Astrocyte (in vitro differentiated cells and primary cell): ENCODE results near the gene KIF3B. TPM values are rescaled to one million over a fixed set of nuclear protein-coding genes. Genes with fewer than 3 reads are reported as not detected.
"Not testable (repeated sequence)": the region's sequence is repeated elsewhere in the genome, so short reads cannot be mapped to it uniquely, and the experiment has no call there.

Experiments used
- DNase-seq: peaks from one replicate; pipeline ENCODE4 v3.0.0-alpha.2; 2010; ENCODE audit warnings: low read depth
- FAIRE-seq: peaks from 2 replicates; lab custom pipeline; 2011; peaks lifted over from hg19 to GRCh38; lab: Jason Lieb, UNC
- H2AFZ ChIP-seq: 2 replicates; pipeline ENCODE4 v1.6.0; 2012; ENCODE audit warnings: low read depth, low read length, inconsistent platforms
- H3K27ac ChIP-seq: 2 replicates; pipeline ENCODE4 v1.5.1; 2011; ENCODE audit warnings: low read depth, low read length, inconsistent platforms
- H3K27me3 ChIP-seq: 2 replicates; pipeline ENCODE4 v1.6.0; 2011; ENCODE audit warnings: low read length, inconsistent platforms; ENCODE audit not compliant: insufficient read depth
- H3K36me3 ChIP-seq: 2 replicates; pipeline ENCODE4 v1.5.1; 2011; ENCODE audit warnings: low read length, inconsistent platforms; ENCODE audit not compliant: insufficient read depth
- H3K4me1 ChIP-seq: 2 replicates; pipeline ENCODE4 v1.5.1; 2011; ENCODE audit warnings: low read length, inconsistent platforms; ENCODE audit not compliant: insufficient read depth
- H3K4me2 ChIP-seq: 2 replicates; pipeline ENCODE4 v1.6.0; 2012; ENCODE audit warnings: low read length, inconsistent platforms
- H3K4me3 ChIP-seq: 2 replicates; pipeline ENCODE4 v1.5.1; 2011; ENCODE audit warnings: low read depth, mild to moderate bottlenecking, low read length, inconsistent platforms; ENCODE audit not compliant: insufficient read depth
- H3K79me2 ChIP-seq: 2 replicates; pipeline ENCODE4 v1.6.0; 2012; ENCODE audit warnings: mild to moderate bottlenecking, low read length, inconsistent platforms; ENCODE audit not compliant: insufficient read depth
- H3K9ac ChIP-seq: 2 replicates; pipeline ENCODE4 v1.6.0; 2012; ENCODE audit warnings: mild to moderate bottlenecking, low read length, inconsistent platforms
- H3K9me3 ChIP-seq: 2 replicates; pipeline ENCODE4 v1.5.1; 2012; ENCODE audit warnings: low read depth, mild to moderate bottlenecking, low read length, inconsistent platforms; ENCODE audit not compliant: insufficient read depth
- H4K20me1 ChIP-seq: 2 replicates; pipeline ENCODE4 v1.6.0; 2012; ENCODE audit warnings: low read length, inconsistent platforms; ENCODE audit not compliant: insufficient read depth
- H3K27ac Mint-ChIP-seq: one replicate; pipeline ENCODE4 v1.8.0; 2021; ENCODE audit warnings: mild to moderate bottlenecking, mixed read lengths; ENCODE audit not compliant: unreplicated experiment
- H3K27me3 Mint-ChIP-seq: one replicate; pipeline ENCODE4 v1.8.0; 2021; ENCODE audit warnings: low read depth, mixed read lengths; ENCODE audit not compliant: unreplicated experiment
- H3K36me3 Mint-ChIP-seq: one replicate; pipeline ENCODE4 v1.8.0; 2021; ENCODE audit warnings: low read depth, mixed read lengths; ENCODE audit not compliant: unreplicated experiment
- H3K4me1 Mint-ChIP-seq: one replicate; pipeline ENCODE4 v1.8.0; 2021; ENCODE audit warnings: low read depth, mixed read lengths; ENCODE audit not compliant: unreplicated experiment
- H3K4me3 Mint-ChIP-seq: one replicate; pipeline ENCODE4 v1.8.0; 2021; ENCODE audit warnings: mild to moderate bottlenecking, moderate library complexity, mixed read lengths; ENCODE audit not compliant: unreplicated experiment
- H3K9me3 Mint-ChIP-seq: one replicate; pipeline ENCODE4 v1.8.0; 2021; ENCODE audit warnings: mild to moderate bottlenecking, mixed read lengths; ENCODE audit not compliant: unreplicated experiment
- CTCF ChIP-seq: IDR thresholded peaks from 2 replicates; pipeline ENCODE4 v1.5.1; 2011; ENCODE audit warnings: low read depth, mild to moderate bottlenecking, inconsistent platforms, low read length, moderate library complexity; ENCODE audit not compliant: insufficient read depth
- EZH2 ChIP-seq: IDR thresholded peaks from 2 replicates; pipeline ENCODE4 v1.6.1; 2012; ENCODE audit warnings: mild to moderate bottlenecking, low read length, inconsistent platforms; ENCODE audit not compliant: insufficient read depth
- total RNA-seq: library from RNA; stranded (reverse); gene quantifications from 2 replicates; pipeline ENCODE4 v1.2.1, GENCODE V29; 2021

KIF3B gene
- total RNA-seq, 1 donor from 2014 or later: 28.5 TPM

- Histone ChIP-seq H3K79me2 (peaks cover 11% of the 10 kb centered on the region), H3K27ac (peak overlapping the region; percentile 95), H3K4me2 (peak overlapping the region; percentile 51), H3K4me3 (no peak overlapping the region), H2AFZ (no peak overlapping the region), H4K20me1 (peaks cover 8% of the 10 kb centered on the region), H3K9ac (peak overlapping the region; percentile 14), H3K36me3 (no peaks in the 10 kb centered on the region), H3K27me3 (no peaks in the 10 kb centered on the region), H3K9me3 (no peaks in the 10 kb centered on the region), H3K4me1 (peaks cover 26% of the 10 kb centered on the region)
- TF ChIP-seq CTCF (no peak), EZH2 (no peak)
- no peaks in the 10 kb centered on the region for H3K9me3 Mint-ChIP-seq
- peaks cover 16% of the 10 kb centered on the region for H3K4me1 Mint-ChIP-seq
- no peak overlapping the region for H3K4me3 Mint-ChIP-seq
- no peak overlapping the region for H3K27ac Mint-ChIP-seq
- no peaks in the 10 kb centered on the region for H3K36me3 Mint-ChIP-seq
- FAIRE-seq (no peak), DNase-seq (peak; percentile 66)
- no peaks in the 10 kb centered on the region for H3K27me3 Mint-ChIP-seq
Observed at GRCh38 chr20:32354592-32355416, 77.4 kb downstream of the KIF3B start.

- Histone ChIP-seq H3K27me3 (no peaks in the 10 kb centered on the region), H2AFZ (no peak overlapping the region), H3K79me2 (peaks cover 17% of the 10 kb centered on the region), H3K4me2 (peak overlapping the region; percentile 51), H3K27ac (peak overlapping the region; percentile 95), H3K36me3 (no peaks in the 10 kb centered on the region), H4K20me1 (peaks cover 15% of the 10 kb centered on the region), H3K9ac (peak overlapping the region; percentile 6), H3K4me1 (peaks cover 26% of the 10 kb centered on the region), H3K4me3 (no peak overlapping the region), H3K9me3 (no peaks in the 10 kb centered on the region)
- TF ChIP-seq CTCF (no peak), EZH2 (no peak)
- DNase-seq (no peak), FAIRE-seq (no peak)
- Mint-ChIP-seq H3K27ac (no peak overlapping the region), H3K4me1 (peaks cover 20% of the 10 kb centered on the region), H3K4me3 (no peak overlapping the region), H3K36me3 (no peaks in the 10 kb centered on the region), H3K27me3 (no peaks in the 10 kb centered on the region), H3K9me3 (no peaks in the 10 kb centered on the region)
Observed at GRCh38 chr20:32355417-32355841, 78.0 kb downstream of the KIF3B start.

- H3K9ac ChIP-seq: peak overlapping the region; percentile 90
- H3K4me2 ChIP-seq: peak overlapping the region; percentile 51
- not testable (repeated sequence) for H3K36me3 Mint-ChIP-seq, H2AFZ ChIP-seq, H3K27me3 Mint-ChIP-seq, H3K9me3 ChIP-seq, FAIRE-seq, H3K9me3 Mint-ChIP-seq, H3K36me3 ChIP-seq, H3K4me3 Mint-ChIP-seq, H3K27me3 ChIP-seq, H3K4me3 ChIP-seq
- peak; percentile 81 for DNase-seq
- peak overlapping the region; percentile 95 for H3K27ac ChIP-seq
- peaks cover 20% of the 10 kb centered on the region for H3K4me1 Mint-ChIP-seq
- peak overlapping the region; percentile 99 for H3K27ac Mint-ChIP-seq
- H3K4me1 ChIP-seq: peaks cover 26% of the 10 kb centered on the region
- peaks cover 23% of the 10 kb centered on the region for H3K79me2 ChIP-seq
- peaks cover 21% of the 10 kb centered on the region for H4K20me1 ChIP-seq
Observed at GRCh38 chr20:32355907-32356621, 78.6 kb downstream of the KIF3B start.
